Measurements from ENCODE around the gene NCMAP.

- TF ChIP-seq EZH2 (IDR thresholded peaks at IDR 0.05; ENCODE audit: low read length): no peak
- TF ChIP-seq, protein P1, sequence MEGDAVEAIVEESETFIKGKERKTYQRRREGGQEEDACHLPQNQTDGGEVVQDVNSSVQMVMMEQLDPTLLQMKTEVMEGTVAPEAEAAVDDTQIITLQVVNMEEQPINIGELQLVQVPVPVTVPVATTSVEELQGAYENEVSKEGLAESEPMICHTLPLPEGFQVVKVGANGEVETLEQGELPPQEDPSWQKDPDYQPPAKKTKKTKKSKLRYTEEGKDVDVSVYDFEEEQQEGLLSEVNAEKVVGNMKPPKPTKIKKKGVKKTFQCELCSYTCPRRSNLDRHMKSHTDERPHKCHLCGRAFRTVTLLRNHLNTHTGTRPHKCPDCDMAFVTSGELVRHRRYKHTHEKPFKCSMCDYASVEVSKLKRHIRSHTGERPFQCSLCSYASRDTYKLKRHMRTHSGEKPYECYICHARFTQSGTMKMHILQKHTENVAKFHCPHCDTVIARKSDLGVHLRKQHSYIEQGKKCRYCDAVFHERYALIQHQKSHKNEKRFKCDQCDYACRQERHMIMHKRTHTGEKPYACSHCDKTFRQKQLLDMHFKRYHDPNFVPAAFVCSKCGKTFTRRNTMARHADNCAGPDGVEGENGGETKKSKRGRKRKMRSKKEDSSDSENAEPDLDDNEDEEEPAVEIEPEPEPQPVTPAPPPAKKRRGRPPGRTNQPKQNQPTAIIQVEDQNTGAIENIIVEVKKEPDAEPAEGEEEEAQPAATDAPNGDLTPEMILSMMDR (optimal IDR thresholded peaks at IDR 0.05 in 1 of 3, IDR thresholded peaks at IDR 0.05 in 1 of 3, conservative IDR thresholded peaks at IDR 0.05 in 1 of 3; ENCODE audit: extremely low read depth in 1 of 3, insufficient read depth in 2 of 3, low read length in 3 of 3): no peak
These were observed 30.3 kb upstream of the NCMAP start for GRCh38 chr1:24525606-24526005.

Data from keratinocyte (primary cell).